HCT116 (cell line): Measurements from ENCODE around the gene ACTL10. TPM values are rescaled to one million over a fixed set of nuclear protein-coding genes. Genes with fewer than 3 reads are reported as not detected.

ENCODE experiments used
- ATAC-seq: fragments of 200-7000 bp; cut with Tn5 transposase; 2 replicates; pipeline ENCODE4 v1.9.1; 2020; ENCODE audit warnings: mild to moderate bottlenecking, moderate library complexity
- BruUV-seq: library from RNA; stranded (reverse); fragments of 400-500 nt; replicated peaks from 2 replicates; lab custom pipeline; 2021; lab: Mats Ljungman, UMichigan
- CTCF ChIA-PET: fragments of 300-600 bp; sonication (Branson Sonifier 250); formaldehyde crosslinking; loops from one replicate; lab custom pipeline; 2021; ENCODE audit warnings: antibody characterized with exemption; lab: Charles Lee
- POLR2A ChIA-PET: fragments of 300-600, 350-600 bp; sonication (Branson Sonifier 250); formaldehyde crosslinking; loops from one replicate; lab custom pipeline; 2021; ENCODE audit warnings: antibody characterized with exemption; lab: Charles Lee
- RAD21 ChIA-PET, 2 experiments: fragments of 300-600 bp; sonication (Branson Sonifier 250); formaldehyde crosslinking; loops; one replicate each; lab custom pipeline; 2023; ENCODE audit warnings: low total read pairs in 2 of 2; ENCODE audit not compliant: uncharacterized antibody in 2 of 2, unreplicated experiment in 2 of 2, low non-redundant PET in 1 of 2; lab: Charles Lee
- DNase-seq: peaks from one replicate; pipeline ENCODE4 v3.0.0-alpha.2; 2010; ENCODE audit warnings: low read depth, low spot score
- H2AFZ ChIP-seq: fragments of 200-600 bp; shearing (Covaris generic), sonication (generic); 2 replicates; pipeline ENCODE4 v1.6.1; 2017; ENCODE audit warnings: low read depth, mixed run types, mixed read lengths, antibody characterized with exemption, low read length; ENCODE audit not compliant: poor library complexity, severe bottlenecking
- H3K27ac ChIP-seq: 2 replicates; pipeline ENCODE4 v1.5.1; 2012; ENCODE audit warnings: low read depth, low read length
- H3K27me3 ChIP-seq: fragments of 200-600 bp; sonication (generic); 2 replicates; pipeline ENCODE4 v1.6.1; 2016; ENCODE audit warnings: mixed run types, low read length, mixed read lengths; ENCODE audit not compliant: insufficient read depth
- H3K36me3 ChIP-seq, 2 experiments: fragments of 200-500 bp in 1 of 2; fragments of 200-600 bp in 1 of 2; sonication (Bioruptor generic) in 1 of 2; sonication (generic) in 1 of 2; 2 replicates each; pipeline versions ENCODE4 v1.5.1 to v1.6.1; 2014 to 2016; ENCODE audit warnings: low read length in 2 of 2, inconsistent platforms in 1 of 2, mixed read lengths in 1 of 2, mixed run types in 1 of 2; ENCODE audit not compliant: insufficient read depth in 2 of 2, control insufficient read depth in 1 of 2
- H3K4me1 ChIP-seq, 2 experiments: fragments of 200-600 bp in 1 of 2; sonication (generic) in 1 of 2; 2 replicates each; pipeline versions ENCODE4 v1.5.1 to v1.6.1; 2012 to 2017; ENCODE audit warnings: low read length in 2 of 2, inconsistent platforms in 1 of 2, mild to moderate bottlenecking in 1 of 2, mixed read lengths in 1 of 2, mixed run types in 1 of 2, moderate library complexity in 1 of 2; ENCODE audit not compliant: insufficient read depth in 2 of 2, control insufficient read depth in 1 of 2
- H3K4me2 ChIP-seq: fragments of 200-600 bp; sonication (generic); 2 replicates; pipeline ENCODE4 v1.6.1; 2017; ENCODE audit warnings: mixed run types, low read length, mixed read lengths
- H3K4me3 ChIP-seq, 2 experiments: fragments of 200-600 bp in 1 of 2; sonication (generic) in 1 of 2; replicated peaks in 1 of 2; 2 replicates each; pipeline ENCODE4 v1.5.1; 2011 to 2016; ENCODE audit warnings: low read length in 2 of 2, control low read depth in 1 of 2, low read depth in 1 of 2, mild to moderate bottlenecking in 1 of 2, mixed read lengths in 1 of 2, mixed run types in 1 of 2
- H3K79me2 ChIP-seq: fragments of 200-600 bp; sonication (generic); 2 replicates; pipeline ENCODE4 v1.6.1; 2017; ENCODE audit warnings: mild to moderate bottlenecking, mixed run types, low read length, moderate library complexity, mixed read lengths; ENCODE audit not compliant: insufficient read depth
- H3K9ac ChIP-seq: fragments of 200-600 bp; sonication (generic); 2 replicates; pipeline ENCODE4 v1.6.1; 2016; ENCODE audit warnings: low read length, mixed read lengths
- H3K9me2 ChIP-seq: fragments of 200-600 bp; sonication (generic), shearing (Covaris generic); 2 replicates; pipeline ENCODE4 v1.6.1; 2017; ENCODE audit warnings: mixed run types, mild to moderate bottlenecking, moderate library complexity; ENCODE audit not compliant: insufficient read depth
- H3K9me3 ChIP-seq, 2 experiments: fragments of 200-500 bp in 1 of 2; fragments of 200-600 bp in 1 of 2; sonication (Bioruptor generic) in 1 of 2; sonication (generic) in 1 of 2; 2 replicates each; pipeline ENCODE4 v1.6.1; 2014 to 2017; ENCODE audit warnings: low read length in 2 of 2, mixed read lengths in 2 of 2, inconsistent platforms in 1 of 2, low read depth in 1 of 2, mild to moderate bottlenecking in 1 of 2, mixed run types in 1 of 2, moderate library complexity in 1 of 2; ENCODE audit not compliant: control insufficient read depth in 1 of 2, insufficient read depth in 1 of 2
- H4K20me1 ChIP-seq: fragments of 200-600 bp; sonication (generic), shearing (Covaris generic); 2 replicates; pipeline ENCODE4 v1.6.1; 2017; ENCODE audit warnings: mixed run types, mild to moderate bottlenecking, moderate library complexity; ENCODE audit not compliant: insufficient read depth
- CBX3 ChIP-seq: IDR thresholded peaks from 2 replicates; pipeline ENCODE4 v1.6.1; 2012; ENCODE audit warnings: low read depth
- CEBPB ChIP-seq: IDR thresholded peaks from 2 replicates; pipeline ENCODE4 v1.6.1; 2012; ENCODE audit warnings: low read depth
- EGR1 ChIP-seq: IDR thresholded peaks from 2 replicates; pipeline ENCODE4 v1.6.1; 2012; ENCODE audit warnings: low read depth
- EZH2 ChIP-seq: fragments of 200-600 bp; sonication (generic); IDR thresholded peaks from 2 replicates; pipeline ENCODE4 v1.6.1; 2017; ENCODE audit warnings: antibody characterized with exemption, mixed run types
- EZH2phosphoT487 ChIP-seq: fragments of 200-600 bp; IDR thresholded peaks from 2 replicates; pipeline ENCODE4 v1.6.1; 2018; ENCODE audit warnings: antibody characterized with exemption, borderline replicate concordance
- FOSL1 ChIP-seq: IDR thresholded peaks from 2 replicates; pipeline ENCODE4 v1.6.1; 2012; ENCODE audit warnings: low read depth
- JUND ChIP-seq: IDR thresholded peaks from 2 replicates; pipeline ENCODE4 v1.6.1; 2012
- MAX ChIP-seq: IDR thresholded peaks from 2 replicates; pipeline ENCODE4 v1.6.1; 2012
- POLR2A ChIP-seq: IDR thresholded peaks from 2 replicates; pipeline ENCODE4 v1.7.0; 2011; ENCODE audit warnings: borderline replicate concordance; ENCODE audit not compliant: insufficient read depth, insufficient read length; ENCODE audit errors: extremely low read depth
- POLR2AphosphoS5 ChIP-seq: IDR thresholded peaks from 2 replicates; pipeline ENCODE4 v1.6.1; 2011; ENCODE audit warnings: mild to moderate bottlenecking, low read depth, low read length, moderate library complexity
- SIN3A ChIP-seq: IDR thresholded peaks from 2 replicates; pipeline ENCODE4 v1.6.1; 2012; ENCODE audit warnings: low read depth
- SRF ChIP-seq: IDR thresholded peaks from 2 replicates; pipeline ENCODE4 v1.6.1; 2012; ENCODE audit warnings: low read depth
- ZBTB33 ChIP-seq: IDR thresholded peaks from 2 replicates; pipeline ENCODE4 v1.6.1; 2011; ENCODE audit warnings: mild to moderate bottlenecking, low read length, moderate library complexity; ENCODE audit not compliant: insufficient replicate concordance; ENCODE audit errors: extremely low read depth
- ZFX ChIP-seq: fragments of 450-650 bp; IDR thresholded peaks from 2 replicates; pipeline ENCODE4 v1.6.1; 2017
- ZNF274 ChIP-seq: fragments of 200-500 bp; sonication (Bioruptor generic); IDR thresholded peaks from 2 replicates; pipeline ENCODE4 v1.6.1; 2014; ENCODE audit warnings: mild to moderate bottlenecking, low read depth, low read length, inconsistent platforms
- intact Hi-C: fragments of 100-400 bp; cut with micrococcal nuclease; formaldehyde crosslinking; loops from 2 replicates; pipeline ENCODE4 v1.10.0; 2022
- total RNA-seq: library from RNA; stranded (reverse); gene quantifications from one replicate; pipeline ENCODE4 v1.2.1, GENCODE V29; 2021; ENCODE audit not compliant: unreplicated experiment
- TF ChIP-seq, protein P1 (sequence below): IDR thresholded peaks from 2 replicates; pipeline ENCODE4 v1.6.1; 2012
- TF ChIP-seq, protein P2 (sequence below): IDR thresholded peaks from 2 replicates; pipeline ENCODE4 v1.6.1; 2012; ENCODE audit warnings: low read depth

ACTL10 gene
- total RNA-seq, 1 experiment from 2014 or later: 0.22 TPM

GRCh38 chr20:33622705-33623365 is 43.9 kb upstream of the ACTL10 start:
- no peaks in the 10 kb centered on the region for H3K79me2 ChIP-seq
- no peak for ATAC-seq
- RAD21 ChIA-PET: no interaction called here
- H3K4me2 ChIP-seq: no peak overlapping the region
- H2AFZ ChIP-seq: no peak overlapping the region
- BruUV-seq: no TSS peak
- no peak overlapping the region for H3K27ac ChIP-seq
- no peaks in the 10 kb centered on the region for H3K4me1 ChIP-seq
- H3K9ac ChIP-seq: no peak overlapping the region
- H4K20me1 ChIP-seq: no peaks in the 10 kb centered on the region
- H3K36me3 ChIP-seq: no peaks in the 10 kb centered on the region; a peak in 1 of 4 replicates
- CTCF ChIA-PET: no interaction called here
- TF ChIP-seq JUND (no peak), SRF (no peak), EZH2 (no peak), MAX (no peak), FOSL1 (no peak), POLR2AphosphoS5 (no peak), ZBTB33 (no peak), SIN3A (no peak), ZFX (no peak), CBX3 (no peak), EGR1 (no peak), CEBPB (no peak), EZH2phosphoT487 (no peak), POLR2A (no peak), ZNF274 (no peak)
- TF ChIP-seq, protein P1, sequence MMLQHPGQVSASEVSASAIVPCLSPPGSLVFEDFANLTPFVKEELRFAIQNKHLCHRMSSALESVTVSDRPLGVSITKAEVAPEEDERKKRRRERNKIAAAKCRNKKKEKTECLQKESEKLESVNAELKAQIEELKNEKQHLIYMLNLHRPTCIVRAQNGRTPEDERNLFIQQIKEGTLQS: no peak
- TF ChIP-seq, protein P2, sequence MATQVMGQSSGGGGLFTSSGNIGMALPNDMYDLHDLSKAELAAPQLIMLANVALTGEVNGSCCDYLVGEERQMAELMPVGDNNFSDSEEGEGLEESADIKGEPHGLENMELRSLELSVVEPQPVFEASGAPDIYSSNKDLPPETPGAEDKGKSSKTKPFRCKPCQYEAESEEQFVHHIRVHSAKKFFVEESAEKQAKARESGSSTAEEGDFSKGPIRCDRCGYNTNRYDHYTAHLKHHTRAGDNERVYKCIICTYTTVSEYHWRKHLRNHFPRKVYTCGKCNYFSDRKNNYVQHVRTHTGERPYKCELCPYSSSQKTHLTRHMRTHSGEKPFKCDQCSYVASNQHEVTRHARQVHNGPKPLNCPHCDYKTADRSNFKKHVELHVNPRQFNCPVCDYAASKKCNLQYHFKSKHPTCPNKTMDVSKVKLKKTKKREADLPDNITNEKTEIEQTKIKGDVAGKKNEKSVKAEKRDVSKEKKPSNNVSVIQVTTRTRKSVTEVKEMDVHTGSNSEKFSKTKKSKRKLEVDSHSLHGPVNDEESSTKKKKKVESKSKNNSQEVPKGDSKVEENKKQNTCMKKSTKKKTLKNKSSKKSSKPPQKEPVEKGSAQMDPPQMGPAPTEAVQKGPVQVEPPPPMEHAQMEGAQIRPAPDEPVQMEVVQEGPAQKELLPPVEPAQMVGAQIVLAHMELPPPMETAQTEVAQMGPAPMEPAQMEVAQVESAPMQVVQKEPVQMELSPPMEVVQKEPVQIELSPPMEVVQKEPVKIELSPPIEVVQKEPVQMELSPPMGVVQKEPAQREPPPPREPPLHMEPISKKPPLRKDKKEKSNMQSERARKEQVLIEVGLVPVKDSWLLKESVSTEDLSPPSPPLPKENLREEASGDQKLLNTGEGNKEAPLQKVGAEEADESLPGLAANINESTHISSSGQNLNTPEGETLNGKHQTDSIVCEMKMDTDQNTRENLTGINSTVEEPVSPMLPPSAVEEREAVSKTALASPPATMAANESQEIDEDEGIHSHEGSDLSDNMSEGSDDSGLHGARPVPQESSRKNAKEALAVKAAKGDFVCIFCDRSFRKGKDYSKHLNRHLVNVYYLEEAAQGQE: no peak
- no peaks in the 10 kb centered on the region for H3K27me3 ChIP-seq
- no peaks in the 10 kb centered on the region for H3K9me2 ChIP-seq
- POLR2A ChIA-PET: no interaction called here
- H3K4me3 ChIP-seq: no peak overlapping the region
- intact Hi-C loops: no loop called here
- DNase-seq: no peak
- no peaks in the 10 kb centered on the region for H3K9me3 ChIP-seq
